GM19467 (cell line): ENCODE data around the gene TSPAN9.

ENCODE experiments used
- ATAC-seq: cut with Tn5 transposase; IDR thresholded peaks from one replicate; pipeline ENCODE4 v1.9.1; 2021; ENCODE audit warnings: mild to moderate bottlenecking, moderate library complexity; ENCODE audit not compliant: unreplicated experiment

Gene TSPAN9

GRCh38 chr12:3305904-3306619 is 228.9 kb downstream of the TSPAN9 start:
- no peak for ATAC-seq

- ATAC-seq: no peak
These were observed 230.2 kb downstream of the TSPAN9 start for GRCh38 chr12:3307389-3307788.

- no peak for ATAC-seq
These were observed 230.9 kb downstream of the TSPAN9 start for GRCh38 chr12:3308063-3308462.

- ATAC-seq: no peak
These were observed 231.4 kb downstream of the TSPAN9 start for GRCh38 chr12:3308609-3309008.

- ATAC-seq: no peak
These were observed 232.6 kb downstream of the TSPAN9 start for GRCh38 chr12:3309805-3310204.

GRCh38 chr12:3310271-3311026 is 233.3 kb downstream of the TSPAN9 start:
- ATAC-seq: no peak

- ATAC-seq: no peak
These were observed 233.8 kb downstream of the TSPAN9 start for GRCh38 chr12:3311027-3311402.

GRCh38 chr12:3311491-3312103 is 234.4 kb downstream of the TSPAN9 start:
- ATAC-seq: no peak

GRCh38 chr12:3313066-3313465 is 235.9 kb downstream of the TSPAN9 start:
- no peak for ATAC-seq

- ATAC-seq: no peak
These were observed 236.8 kb downstream of the TSPAN9 start for GRCh38 chr12:3313675-3314663.

GRCh38 chr12:3315201-3315661 is 238.1 kb downstream of the TSPAN9 start:
- no peak for ATAC-seq

- ATAC-seq: no peak
These were observed 239.7 kb downstream of the TSPAN9 start for GRCh38 chr12:3316776-3317480.

- no peak for ATAC-seq
These were observed 240.3 kb downstream of the TSPAN9 start for GRCh38 chr12:3317481-3317815.

- ATAC-seq: no peak
These were observed 240.8 kb downstream of the TSPAN9 start for GRCh38 chr12:3317841-3318501.

GRCh38 chr12:3319723-3320492 is 242.7 kb downstream of the TSPAN9 start:
- ATAC-seq: no peak

- ATAC-seq: no peak
These were observed 243.8 kb downstream of the TSPAN9 start for GRCh38 chr12:3320881-3321509.

- no peak for ATAC-seq
These were observed 244.7 kb downstream of the TSPAN9 start for GRCh38 chr12:3321881-3322280.

GRCh38 chr12:3323002-3323685 is 246.0 kb downstream of the TSPAN9 start:
- no peak for ATAC-seq
